ENCODE measurements around the gene WDFY4. TPM values are rescaled to one million over a fixed set of nuclear protein-coding genes. Genes with fewer than 3 reads are reported as not detected.

WDFY4 gene
- total and polyA plus RNA-seq, 2 of the 13 experiments (the other 11 are each of a cell fraction or from before 2014, with no cell fraction given) = not detected

DNA sequence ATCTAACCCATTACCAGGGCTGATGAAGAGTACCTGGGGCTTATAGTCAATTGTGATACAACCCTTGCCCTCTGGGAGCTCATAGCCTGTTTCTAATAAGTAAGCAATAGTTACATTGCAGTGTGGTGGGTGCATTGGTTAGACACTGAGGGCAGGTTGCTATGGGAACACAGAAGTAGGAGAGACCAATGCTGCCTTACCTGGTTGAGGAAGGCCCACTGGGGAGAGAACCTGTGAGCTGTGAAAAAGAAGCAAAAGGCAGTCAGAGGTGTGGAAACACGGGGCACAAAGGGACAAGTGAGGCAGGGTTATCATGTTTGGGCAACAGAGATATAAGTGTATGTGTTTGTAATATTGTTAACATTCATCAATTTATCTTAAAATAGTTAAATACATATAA, 51.9 kb downstream of the WDFY4 start:
- no peak for TF ChIP-seq ZSCAN31 (CRISPR knock-in tag; IDR thresholded peaks at IDR 0.05; ENCODE audit: low read depth)
- no peak for TF ChIP-seq SOX6 (IDR thresholded peaks at IDR 0.05)
- TF ChIP-seq SOX6 (CRISPR knock-in tag; IDR thresholded peaks at IDR 0.05) = no peak
- TF ChIP-seq, protein P1, sequence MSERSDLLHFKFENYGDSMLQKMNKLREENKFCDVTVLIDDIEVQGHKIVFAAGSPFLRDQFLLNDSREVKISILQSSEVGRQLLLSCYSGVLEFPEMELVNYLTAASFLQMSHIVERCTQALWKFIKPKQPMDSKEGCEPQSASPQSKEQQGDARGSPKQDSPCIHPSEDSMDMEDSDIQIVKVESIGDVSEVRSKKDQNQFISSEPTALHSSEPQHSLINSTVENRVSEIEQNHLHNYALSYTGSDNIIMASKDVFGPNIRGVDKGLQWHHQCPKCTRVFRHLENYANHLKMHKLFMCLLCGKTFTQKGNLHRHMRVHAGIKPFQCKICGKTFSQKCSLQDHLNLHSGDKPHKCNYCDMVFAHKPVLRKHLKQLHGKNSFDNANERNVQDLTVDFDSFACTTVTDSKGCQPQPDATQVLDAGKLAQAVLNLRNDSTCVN (CRISPR knock-in tag; IDR thresholded peaks at IDR 0.05; ENCODE audit: borderline replicate concordance) = no peak
- no peak for TF ChIP-seq DZIP1 (CRISPR knock-in tag; IDR thresholded peaks at IDR 0.05)
- TF ChIP-seq, protein P2, sequence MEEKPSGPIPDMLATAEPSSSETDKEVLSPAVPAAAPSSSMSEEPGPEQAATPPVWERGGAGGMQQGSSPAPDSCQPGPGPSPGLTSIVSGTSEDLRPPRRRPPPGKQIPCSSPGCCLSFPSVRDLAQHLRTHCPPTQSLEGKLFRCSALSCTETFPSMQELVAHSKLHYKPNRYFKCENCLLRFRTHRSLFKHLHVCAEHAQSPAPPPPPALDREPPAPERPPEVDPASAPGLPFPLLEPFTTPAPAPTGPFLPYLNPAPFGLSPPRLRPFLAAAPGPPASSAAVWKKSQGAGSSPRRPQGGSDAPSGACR (CRISPR knock-in tag; IDR thresholded peaks at IDR 0.05) = no peak
- TF ChIP-seq DMAP1 (CRISPR knock-in tag; IDR thresholded peaks at IDR 0.05) = no peak
- no peak for TF ChIP-seq ZNF607 (CRISPR knock-in tag; IDR thresholded peaks at IDR 0.05; ENCODE audit: borderline replicate concordance)
- TF ChIP-seq NCOA2 (CRISPR knock-in tag; IDR thresholded peaks at IDR 0.05) = no peak
- no peak for TF ChIP-seq DNMT1 (CRISPR knock-in tag; IDR thresholded peaks at IDR 0.05)
- TF ChIP-seq RORA (CRISPR knock-in tag; IDR thresholded peaks at IDR 0.05) = no peak
- TF ChIP-seq, protein P3, sequence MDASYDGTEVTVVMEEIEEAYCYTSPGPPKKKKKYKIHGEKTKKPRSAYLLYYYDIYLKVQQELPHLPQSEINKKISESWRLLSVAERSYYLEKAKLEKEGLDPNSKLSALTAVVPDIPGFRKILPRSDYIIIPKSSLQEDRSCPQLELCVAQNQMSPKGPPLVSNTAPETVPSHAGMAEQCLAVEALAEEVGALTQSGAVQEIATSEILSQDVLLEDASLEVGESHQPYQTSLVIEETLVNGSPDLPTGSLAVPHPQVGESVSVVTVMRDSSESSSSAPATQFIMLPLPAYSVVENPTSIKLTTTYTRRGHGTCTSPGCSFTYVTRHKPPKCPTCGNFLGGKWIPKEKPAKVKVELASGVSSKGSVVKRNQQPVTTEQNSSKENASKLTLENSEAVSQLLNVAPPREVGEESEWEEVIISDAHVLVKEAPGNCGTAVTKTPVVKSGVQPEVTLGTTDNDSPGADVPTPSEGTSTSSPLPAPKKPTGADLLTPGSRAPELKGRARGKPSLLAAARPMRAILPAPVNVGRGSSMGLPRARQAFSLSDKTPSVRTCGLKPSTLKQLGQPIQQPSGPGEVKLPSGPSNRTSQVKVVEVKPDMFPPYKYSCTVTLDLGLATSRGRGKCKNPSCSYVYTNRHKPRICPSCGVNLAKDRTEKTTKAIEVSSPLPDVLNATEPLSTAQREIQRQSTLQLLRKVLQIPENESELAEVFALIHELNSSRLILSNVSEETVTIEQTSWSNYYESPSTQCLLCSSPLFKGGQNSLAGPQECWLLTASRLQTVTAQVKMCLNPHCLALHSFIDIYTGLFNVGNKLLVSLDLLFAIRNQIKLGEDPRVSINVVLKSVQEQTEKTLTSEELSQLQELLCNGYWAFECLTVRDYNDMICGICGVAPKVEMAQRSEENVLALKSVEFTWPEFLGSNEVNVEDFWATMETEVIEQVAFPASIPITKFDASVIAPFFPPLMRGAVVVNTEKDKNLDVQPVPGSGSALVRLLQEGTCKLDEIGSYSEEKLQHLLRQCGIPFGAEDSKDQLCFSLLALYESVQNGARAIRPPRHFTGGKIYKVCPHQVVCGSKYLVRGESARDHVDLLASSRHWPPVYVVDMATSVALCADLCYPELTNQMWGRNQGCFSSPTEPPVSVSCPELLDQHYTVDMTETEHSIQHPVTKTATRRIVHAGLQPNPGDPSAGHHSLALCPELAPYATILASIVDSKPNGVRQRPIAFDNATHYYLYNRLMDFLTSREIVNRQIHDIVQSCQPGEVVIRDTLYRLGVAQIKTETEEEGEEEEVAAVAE (CRISPR knock-in tag; IDR thresholded peaks at IDR 0.05; ENCODE audit: borderline replicate concordance) = no peak
- TF ChIP-seq ZFP36L1 (CRISPR knock-in tag; IDR thresholded peaks at IDR 0.05) = no peak
- TF ChIP-seq ZNF3 (CRISPR knock-in tag; IDR thresholded peaks at IDR 0.05) = no peak
- TF ChIP-seq PREB (CRISPR knock-in tag; IDR thresholded peaks at IDR 0.05) = no peak

More for the DNA sequence above, 51.9 kb downstream of the WDFY4 start:
- no peaks in the 10 kb centered on the region for H3K4me1 ChIP-seq (ENCODE audit: insufficient read depth, low read length)
- no peak for DNase-seq (ENCODE audit: low spot score)
- ATAC-seq = no peak
- in situ Hi-C loops (cut with HindIII; ENCODE audit: extremely low pct_ligation_motif_present, low pct_unique_long_range_greater_than_20kb) (no loop called here), intact Hi-C loops (cut with micrococcal nuclease; ENCODE audit: unreplicated experiment) (no loop called here)
- H3K9me3 ChIP-seq (ENCODE audit: low read length) = no peaks in the 10 kb centered on the region
- H3K9ac ChIP-seq (ENCODE audit: insufficient read depth, low read depth, low read length) = no peak overlapping the region
- no TSS peak for BruUV-seq (replicated peaks)
- ChIA-PET POLR2A (no interaction called here), CTCF (ENCODE audit: low intra/inter-chr PET ratio, low total read pairs) (no interaction called here)
- WGBS (ENCODE audit: low lambda C conversion rate) = 0% methylated on average over 1 of the region's 1 CpG
- H2AFZ ChIP-seq (ENCODE audit: low read length) = no peak overlapping the region
- no peak overlapping the region for H3K27ac ChIP-seq (ENCODE audit: extremely low read length, insufficient read depth, low read length)
- no peaks in the 10 kb centered on the region for H3K27me3 ChIP-seq (ENCODE audit: control insufficient read depth in 1 of 2, insufficient read depth in 2 of 2, low read length in 2 of 2)
- no peak overlapping the region for H3K4me2 ChIP-seq (ENCODE audit: low read depth, low read length)
- H3K36me3 ChIP-seq (replicated peaks in 1 of 2; ENCODE audit: control insufficient read depth in 1 of 2, insufficient read depth in 2 of 2, low read length in 2 of 2) = no peaks in the 10 kb centered on the region
- no peaks in the 10 kb centered on the region for H3K79me2 ChIP-seq (ENCODE audit: insufficient read depth, low read length)
- H3K4me3 ChIP-seq (replicated peaks in 1 of 3; ENCODE audit: insufficient read depth in 1 of 3, low read depth in 2 of 3, low read length in 3 of 3) = no peak overlapping the region
- no peaks in the 10 kb centered on the region for H4K20me1 ChIP-seq (ENCODE audit: insufficient read depth, low read length)
- FAIRE-seq = no peak

Data from HepG2 (cell line).